UCSD-AML1 (cell line): ENCODE results near the gene ZNF438.

Experiments
- DNase-seq: peaks from one replicate; lab custom pipeline; 2025; ENCODE audit not compliant: unreplicated experiment; lab: John Stamatoyannopoulos, UW

The ZNF438 gene

GRCh38 chr10:30894221-30894620 lies 137.4 kb downstream of the ZNF438 start:
- no peak for DNase-seq

DNA sequence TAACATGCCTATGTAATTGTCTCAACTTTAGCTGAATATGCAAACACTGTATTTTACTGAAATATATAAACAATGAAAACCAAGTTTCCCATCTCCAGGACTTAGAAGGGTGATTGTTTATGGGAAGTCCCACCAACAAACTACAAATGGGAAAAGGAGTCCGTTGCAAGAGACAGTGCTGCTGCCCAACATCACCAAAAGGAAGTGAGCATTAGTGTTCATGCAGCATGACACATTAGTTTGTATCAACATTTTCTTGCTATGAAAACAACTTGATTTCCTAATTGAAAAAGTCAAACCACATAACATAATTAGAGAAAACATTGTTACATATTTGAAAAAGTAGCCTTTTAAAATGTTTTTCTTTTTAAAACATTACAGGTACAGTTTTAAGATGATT lies 138.5 kb downstream of the ZNF438 start:
- no peak for DNase-seq

DNA sequence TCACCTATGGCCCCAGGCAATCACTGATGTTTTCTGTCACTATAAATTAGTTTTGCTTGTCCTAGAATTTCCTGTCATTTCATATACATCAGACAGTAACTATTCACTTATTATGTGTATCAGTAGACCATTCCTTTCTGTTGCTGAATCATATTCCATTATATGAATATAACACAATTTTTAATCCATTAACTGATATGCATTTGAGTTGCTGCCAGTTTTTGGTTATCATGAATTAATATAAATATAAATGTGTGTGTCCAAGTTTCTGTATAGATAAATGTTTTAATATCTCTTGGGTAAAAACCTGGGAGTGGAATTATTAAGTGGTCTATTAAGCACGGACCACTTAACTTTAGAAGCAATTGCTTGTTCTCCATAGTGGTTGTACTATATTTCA lies 143.8 kb downstream of the ZNF438 start:
- DNase-seq: no peak

GRCh38 chr10:30885423-30885822 lies 146.2 kb downstream of the ZNF438 start:
- no peak for DNase-seq

DNA sequence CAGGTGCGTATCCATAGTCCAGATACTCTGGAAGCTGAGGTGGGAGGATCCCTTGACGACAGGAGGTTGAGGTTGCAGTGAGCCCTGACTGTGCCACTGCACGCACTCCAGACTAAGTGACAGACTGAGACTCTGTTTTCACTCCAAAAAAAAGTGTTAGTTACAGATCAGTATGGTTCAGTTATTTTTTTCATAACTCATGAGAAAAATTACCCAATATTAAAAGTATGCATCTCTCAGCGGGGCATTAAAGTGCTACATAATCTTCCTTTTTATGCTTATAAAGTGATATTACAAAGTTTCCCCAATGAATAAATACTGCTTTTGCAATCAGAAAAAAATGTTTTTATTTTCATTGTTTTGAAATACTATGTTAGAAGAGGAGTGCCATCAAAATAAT lies 147.9 kb downstream of the ZNF438 start:
- DNase-seq: no peak

- DNase-seq: no peak
Observed at GRCh38 chr10:30883116-30883515, 148.5 kb downstream of the ZNF438 start.

DNA sequence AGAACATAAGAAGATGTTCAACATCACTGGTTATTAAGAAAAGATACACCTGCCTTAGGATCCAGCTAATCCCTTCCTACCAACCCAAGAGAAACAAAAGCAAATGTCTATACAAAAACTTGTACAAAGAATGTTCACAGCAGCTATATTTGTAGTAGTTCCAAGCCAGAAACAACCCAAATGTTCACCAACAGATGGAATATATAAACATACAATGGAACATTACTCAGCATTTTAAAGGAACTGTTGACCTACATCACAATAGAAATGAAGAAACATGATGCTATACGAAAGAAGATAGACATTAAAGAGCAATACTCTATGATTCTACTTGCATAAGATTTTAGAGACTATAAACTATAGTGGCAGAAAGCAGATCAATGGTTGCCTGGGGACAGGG lies 149.4 kb downstream of the ZNF438 start:
- no peak for DNase-seq

DNA sequence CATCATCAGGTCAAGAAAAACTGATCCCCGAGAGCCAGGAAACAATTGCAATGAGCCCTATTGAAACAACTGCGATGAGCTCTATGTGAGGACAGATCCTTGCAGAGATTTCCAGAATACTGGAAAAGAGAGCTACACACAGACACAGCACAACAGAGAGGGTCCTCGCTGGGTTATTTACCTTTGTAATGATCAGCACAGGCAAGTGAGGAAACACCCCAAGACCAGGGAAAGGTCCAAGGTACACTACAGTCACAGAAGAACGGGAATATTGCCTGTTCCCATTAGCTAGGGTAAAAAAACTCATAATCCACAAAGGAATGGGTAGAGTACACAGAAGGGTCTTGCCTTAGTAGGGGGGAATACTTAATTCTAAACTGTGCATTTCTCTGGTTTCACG lies 152.7 kb downstream of the ZNF438 start:
- DNase-seq: no peak

DNA sequence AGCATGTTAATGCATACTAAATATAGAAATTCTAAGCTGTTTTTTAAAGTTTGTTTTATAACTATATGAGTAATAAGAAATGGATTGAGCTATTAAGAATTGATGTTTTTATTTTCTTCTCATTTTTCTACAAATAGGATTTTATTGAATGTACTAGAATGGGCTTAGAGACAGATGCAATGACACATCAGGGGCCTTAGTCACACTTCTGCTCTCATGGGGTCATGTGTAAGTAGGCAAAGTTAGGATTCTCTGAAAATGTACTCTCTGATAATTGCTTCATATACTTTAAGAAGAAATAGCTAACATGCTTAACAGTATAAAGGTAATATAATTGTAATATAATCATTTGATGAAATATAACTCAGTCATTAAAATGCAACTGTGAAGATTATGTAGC lies 154.6 kb downstream of the ZNF438 start:
- DNase-seq: no peak

DNA sequence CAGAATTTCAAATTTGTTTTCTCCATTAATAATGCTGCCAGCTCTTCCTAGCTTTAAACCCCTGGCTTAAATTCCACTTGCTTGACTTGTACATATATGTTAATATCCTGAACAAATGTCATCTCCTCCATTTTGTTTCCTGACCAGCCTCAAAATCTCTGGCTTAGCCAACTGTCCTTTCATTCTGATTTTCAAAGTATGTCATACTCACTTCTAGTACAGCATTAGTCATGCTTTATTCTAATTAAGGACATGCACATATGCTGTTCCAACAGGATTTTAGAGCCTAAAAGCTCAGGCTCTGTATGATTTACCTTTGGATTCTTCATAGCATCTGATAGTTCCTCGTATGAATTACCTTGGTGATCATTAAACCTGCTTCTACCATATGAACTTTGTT lies 158.3 kb downstream of the ZNF438 start:
- no peak for DNase-seq

DNA sequence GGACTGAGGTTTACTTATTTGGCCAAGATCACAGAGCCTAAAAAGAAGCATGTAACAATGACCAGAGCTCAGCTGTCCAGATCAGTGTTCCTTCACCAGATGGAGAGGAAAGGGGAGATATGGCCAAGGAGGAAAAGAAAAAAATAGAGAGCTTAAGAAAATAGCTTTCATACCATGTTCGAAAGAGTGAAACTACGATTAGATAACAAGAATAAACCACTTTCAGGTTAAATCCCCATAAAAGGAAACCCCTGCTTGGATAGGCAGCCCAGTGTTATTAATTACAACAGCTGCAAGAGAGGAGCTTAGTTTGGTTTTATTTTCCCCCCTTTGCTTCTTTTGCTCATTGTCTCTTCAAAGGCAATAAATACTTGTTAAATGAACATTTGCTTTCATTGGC lies 160.8 kb downstream of the ZNF438 start:
- no peak for DNase-seq

DNA sequence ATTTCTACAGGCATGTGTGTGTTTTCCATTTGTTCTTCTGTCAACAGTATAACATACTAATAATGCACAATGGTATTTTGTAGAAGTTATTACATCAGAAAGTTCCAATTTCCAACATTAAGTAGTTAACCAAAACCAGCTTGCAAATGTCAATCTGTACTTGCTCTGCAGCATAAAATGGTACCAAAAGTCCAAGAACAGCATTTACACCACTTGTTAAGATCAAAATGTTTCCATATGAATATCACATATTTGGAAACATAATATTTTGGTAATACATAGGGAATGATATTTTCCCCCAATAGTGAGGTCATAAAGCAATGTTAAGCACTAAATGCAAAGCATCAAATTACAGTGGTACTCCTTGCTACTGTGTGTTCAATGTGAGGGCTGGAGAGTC lies 162.1 kb downstream of the ZNF438 start:
- DNase-seq: no peak

GRCh38 chr10:30868611-30869010 lies 163.1 kb downstream of the ZNF438 start:
- no peak for DNase-seq

DNA sequence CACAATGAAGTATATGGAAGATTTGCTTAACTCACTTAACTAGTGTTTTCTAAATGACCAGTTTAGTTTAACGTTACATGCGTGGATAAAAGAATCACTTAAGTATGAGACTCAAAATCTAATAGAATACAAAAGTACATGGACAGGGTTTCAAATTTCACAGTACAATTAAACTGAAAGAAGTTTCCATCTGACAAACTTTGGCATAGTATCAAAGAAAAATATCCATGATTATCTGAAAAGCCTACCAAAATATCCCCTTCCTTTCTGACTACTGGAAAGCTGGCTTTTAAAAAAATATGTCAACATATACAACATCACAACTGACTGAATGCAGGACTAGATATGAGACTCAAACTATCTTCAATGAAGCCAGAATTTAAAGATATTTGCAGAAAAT lies 164.8 kb downstream of the ZNF438 start:
- no peak for DNase-seq

GRCh38 chr10:30865141-30865926 lies 166.3 kb downstream of the ZNF438 start:
- no peak for DNase-seq

GRCh38 chr10:30863516-30864210 lies 168.0 kb downstream of the ZNF438 start:
- no peak for DNase-seq

DNA sequence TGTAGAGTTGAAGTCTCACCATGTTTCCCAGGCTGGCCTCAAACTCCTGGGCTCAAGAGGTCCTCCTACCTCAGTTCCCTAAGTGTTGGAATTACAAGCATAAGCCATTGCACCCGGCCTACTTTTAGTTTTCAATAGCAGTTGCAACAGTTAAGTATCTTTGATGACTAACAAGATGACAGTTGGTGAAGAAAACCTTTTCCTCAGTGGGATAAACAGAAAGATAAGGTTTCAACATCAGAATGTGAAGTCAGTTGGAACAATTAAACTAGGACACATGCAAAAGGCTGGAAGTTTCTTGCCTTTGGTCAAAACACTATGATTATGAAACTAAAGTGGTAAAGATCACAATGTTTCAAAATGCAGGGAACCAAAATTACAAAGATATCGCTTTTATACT lies 169.2 kb downstream of the ZNF438 start:
- no peak for DNase-seq

DNA sequence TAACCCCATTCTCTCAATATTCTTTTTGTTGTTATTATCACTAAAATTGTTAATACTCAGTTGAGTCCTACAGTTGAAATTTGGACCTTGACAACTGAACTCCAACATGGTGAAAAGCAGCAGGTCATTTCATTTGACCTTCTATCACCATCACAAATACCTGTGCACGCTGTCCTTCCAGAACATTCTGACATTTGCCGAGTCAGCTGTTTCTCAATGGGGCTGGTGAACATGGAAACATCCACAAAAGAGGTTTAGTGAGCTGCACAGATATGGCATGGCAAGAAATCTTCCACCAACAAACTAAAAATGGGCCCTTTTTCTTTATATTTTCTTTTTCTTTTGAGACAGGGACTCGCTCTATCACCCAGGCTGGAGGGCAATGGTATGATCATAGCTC lies 169.7 kb downstream of the ZNF438 start:
- DNase-seq: no peak

- DNase-seq: no peak
Observed at GRCh38 chr10:30861221-30861620, 170.4 kb downstream of the ZNF438 start.

DNA sequence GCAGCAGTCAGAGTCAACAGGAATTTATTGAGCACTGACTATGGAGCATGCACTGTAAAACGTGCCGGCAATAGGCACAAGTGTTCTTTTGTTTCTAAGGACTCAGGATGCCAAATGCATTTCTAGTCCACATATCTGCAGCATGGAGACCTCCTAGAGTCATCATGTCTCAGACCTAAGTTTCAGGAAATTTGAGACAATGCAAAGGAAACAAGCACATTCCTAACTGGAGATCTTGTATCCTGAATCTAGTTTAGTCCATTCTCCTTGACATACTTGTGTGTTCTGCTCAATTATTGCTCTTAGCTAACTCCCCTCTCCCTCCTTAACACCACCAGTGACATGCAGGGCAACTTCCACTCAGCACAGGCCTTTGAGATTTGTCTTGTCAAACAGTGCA lies 173.2 kb downstream of the ZNF438 start:
- no peak for DNase-seq

DNA sequence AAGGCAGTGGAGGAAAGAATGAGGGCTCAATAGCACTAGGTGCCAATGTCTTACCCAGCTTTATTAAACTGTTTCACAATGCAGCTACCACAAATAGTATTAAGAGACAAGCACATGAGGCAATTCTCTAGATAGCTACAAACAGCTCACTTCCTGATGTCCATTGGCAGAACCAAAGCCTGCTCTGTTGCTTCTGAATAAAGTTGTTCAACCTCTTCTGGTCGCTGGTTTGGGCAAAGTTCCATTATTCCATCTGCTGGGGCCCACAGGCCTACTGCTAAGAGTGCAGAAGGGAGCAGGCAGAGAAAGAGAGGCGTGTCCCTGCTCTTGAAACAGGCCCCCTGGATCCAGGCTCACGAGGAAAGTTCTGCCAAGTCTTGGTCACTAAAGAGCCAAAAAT lies 173.9 kb downstream of the ZNF438 start:
- DNase-seq: no peak

DNA sequence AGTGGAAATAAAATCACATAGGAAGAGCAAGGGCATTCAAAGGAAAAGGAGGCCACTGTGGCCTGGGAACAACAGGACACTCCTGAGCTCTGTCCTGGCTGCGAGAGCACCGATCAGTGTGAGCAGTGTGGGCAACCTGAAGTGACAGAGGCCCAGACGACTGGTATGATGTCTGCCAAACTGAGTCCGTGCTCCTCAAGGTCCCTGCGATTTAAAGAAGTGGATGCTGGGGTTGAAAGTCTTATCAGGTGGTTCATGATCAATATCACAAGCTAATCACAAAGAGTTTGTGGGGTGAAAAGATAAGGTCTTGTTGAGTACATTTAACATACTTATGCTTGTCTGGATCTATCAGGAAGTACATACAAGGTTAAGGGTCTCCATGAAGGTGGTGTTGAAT lies 176.5 kb downstream of the ZNF438 start:
- no peak for DNase-seq

DNA sequence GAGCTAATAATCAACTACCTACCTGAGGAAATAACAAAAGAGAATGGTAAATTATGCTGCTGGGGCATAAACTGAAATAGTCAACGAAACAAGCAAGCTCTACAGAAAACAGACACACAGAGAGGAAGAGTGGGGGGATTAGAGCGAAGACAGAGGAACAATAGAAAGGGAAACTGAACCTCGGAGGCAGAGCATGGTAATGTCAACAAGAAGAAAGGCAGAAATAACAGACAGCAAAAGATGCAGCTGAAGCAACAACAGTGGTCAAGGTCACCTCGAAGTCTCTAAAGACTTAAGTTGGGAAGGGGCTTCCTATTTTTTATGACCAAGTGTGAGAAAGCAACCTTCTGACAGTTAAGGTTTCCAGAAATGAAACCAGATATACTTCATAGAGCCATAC lies 177.0 kb downstream of the ZNF438 start:
- no peak for DNase-seq
